GM12891 (cell line): ENCODE data around the gene SEL1L.

Experiments
- POLR2A ChIP-seq: IDR thresholded peaks from 2 replicates; pipeline ENCODE4 v1.6.1; 2011; ENCODE audit warnings: low read depth, low read length, control low read depth
- POLR2AphosphoS5 ChIP-seq: IDR thresholded peaks from 2 replicates; pipeline ENCODE4 v1.6.1; 2011; ENCODE audit warnings: low read depth, low read length, control low read depth
- SPI1 ChIP-seq: IDR thresholded peaks from 2 replicates; pipeline ENCODE4 v1.6.1; 2011; ENCODE audit warnings: low read depth, low read length, control low read depth
- TAF1 ChIP-seq: IDR thresholded peaks from 2 replicates; pipeline ENCODE4 v1.6.1; 2011; ENCODE audit warnings: low read depth, low read length, control low read depth

DNA sequence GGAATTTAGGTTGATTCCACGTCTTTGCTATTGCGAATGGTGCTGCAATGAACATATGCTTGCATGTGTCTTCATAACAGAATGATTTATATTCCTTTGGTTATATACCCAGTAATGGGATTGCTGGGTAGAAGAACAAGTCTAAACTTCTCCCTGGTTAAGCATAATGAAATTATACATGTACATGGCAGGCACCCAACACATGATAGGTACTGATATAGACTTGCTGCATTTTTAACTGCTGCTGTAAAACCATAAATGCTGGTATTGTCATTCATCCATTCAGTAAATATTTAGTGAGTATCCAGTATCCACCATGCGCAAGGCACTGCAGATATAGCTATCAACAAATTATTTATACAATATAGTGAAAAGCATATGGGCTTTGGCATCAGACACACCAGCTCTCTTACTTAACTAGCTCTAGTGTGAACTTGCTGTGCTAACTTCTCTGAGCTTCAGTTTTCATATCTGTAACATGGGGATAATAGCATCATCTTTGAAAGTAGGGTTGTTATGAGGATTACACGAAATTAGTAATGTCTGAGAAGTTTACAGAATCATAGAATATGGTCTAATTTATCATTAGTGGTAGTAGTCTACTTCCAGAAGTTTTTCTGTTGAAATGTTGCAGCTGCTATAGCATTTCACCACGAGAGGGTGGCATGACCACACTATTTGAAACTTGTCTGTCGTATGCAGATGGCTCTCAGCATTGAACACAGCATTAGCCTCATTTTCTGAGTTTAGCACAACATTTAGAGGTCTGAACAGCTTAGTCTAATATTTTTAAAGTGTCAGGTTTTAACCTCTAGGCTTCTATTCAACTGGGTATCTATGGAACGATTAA lies 32.0 kb upstream of the SEL1L start:
- no peak for TF ChIP-seq POLR2AphosphoS5
- TF ChIP-seq POLR2A, result no peak
- TF ChIP-seq TAF1, result no peak
- TF ChIP-seq SPI1, result no peak
